ENCODE data around the gene ST6GALNAC2.

DNA sequence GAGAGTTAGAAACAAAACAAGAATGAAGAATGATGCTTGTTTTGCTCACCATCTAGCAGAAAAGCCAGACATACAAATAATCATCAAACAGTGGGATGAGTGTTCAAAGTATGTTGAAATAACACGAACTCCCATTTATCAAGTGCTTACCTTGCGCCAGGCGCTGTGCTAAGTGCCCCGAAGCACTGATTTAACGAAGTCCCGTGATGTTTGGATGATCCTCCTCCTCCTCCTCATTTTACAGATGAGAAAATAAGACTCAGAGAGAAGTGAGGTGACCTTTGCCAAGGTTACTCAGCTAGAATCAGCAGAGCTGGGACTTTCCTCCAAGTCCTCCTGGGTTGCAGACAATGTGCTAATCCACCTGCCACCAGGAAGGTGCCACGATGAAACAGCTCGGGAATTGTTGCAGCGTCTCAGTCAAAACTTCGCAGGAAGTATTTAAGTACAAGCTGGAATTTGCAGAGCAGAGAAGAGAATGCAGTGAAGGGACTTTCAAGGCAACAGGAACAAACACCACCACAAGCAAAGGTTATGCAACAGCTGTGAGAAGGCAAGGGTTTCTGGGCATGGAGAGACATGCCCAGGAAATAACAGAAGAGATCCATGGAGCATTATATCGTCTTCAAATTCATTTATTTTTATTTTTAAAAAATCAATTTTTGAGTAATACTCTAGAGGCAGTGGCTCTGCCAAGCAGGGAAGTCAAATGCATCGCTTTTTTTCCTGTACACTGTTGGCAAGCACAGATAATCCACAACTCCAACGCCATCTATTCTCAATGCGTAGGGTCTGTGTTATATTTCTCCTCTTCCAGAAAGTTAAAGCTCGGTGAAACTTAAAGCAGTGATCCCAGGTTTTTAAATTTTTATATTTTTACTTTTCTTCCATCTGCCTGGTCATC lies 34.7 kb downstream of the ST6GALNAC2 start:
- no peak for TF ChIP-seq TARDBP (IDR thresholded peaks at IDR 0.05)
- no peak for TF ChIP-seq NFRKB (IDR thresholded peaks at IDR 0.05)
- TF ChIP-seq SP1 (IDR thresholded peaks at IDR 0.05) = no peak
- TF ChIP-seq FOXM1 (IDR thresholded peaks at IDR 0.05; ENCODE audit: borderline replicate concordance) = no peak
- no peak for TF ChIP-seq SUZ12 (IDR thresholded peaks at IDR 0.05)
